GM12873 (cell line): ENCODE data around the gene NKIRAS1.

Experiments used
- CTCF ChIP-seq: IDR thresholded peaks from 2 replicates; pipeline ENCODE4 v1.5.1; 2012; ENCODE audit warnings: low read depth, mild to moderate bottlenecking, moderate library complexity, low read length, control low read depth; ENCODE audit not compliant: insufficient read depth; ENCODE audit errors: missing control alignments

The NKIRAS1 gene

GRCh38 chr3:23859839-23860382, 56.9 kb downstream of the NKIRAS1 start:
- no peak for TF ChIP-seq CTCF

GRCh38 chr3:23859012-23859743, 57.6 kb downstream of the NKIRAS1 start:
- TF ChIP-seq CTCF, result no peak

GRCh38 chr3:23856286-23856685, 60.5 kb downstream of the NKIRAS1 start:
- TF ChIP-seq CTCF, result no peak

GRCh38 chr3:23845326-23846216, 71.2 kb downstream of the NKIRAS1 start:
- TF ChIP-seq CTCF, result no peak

GRCh38 chr3:23843869-23844268, 72.9 kb downstream of the NKIRAS1 start:
- TF ChIP-seq CTCF, result no peak
